K562 (cell line): ENCODE results near the gene ANO4.

Source experiments
- GTF2F1 ChIP-seq: IDR thresholded peaks from 2 replicates; pipeline ENCODE4 v1.6.1; 2011; ENCODE audit warnings: low read depth, low read length, improper control_type of control experiment
- MAX ChIP-seq: sonication (generic); formaldehyde crosslinking; IDR thresholded peaks from 2 replicates; pipeline ENCODE4 v1.9.0; 2022; ENCODE audit warnings: mild to moderate bottlenecking, missing genetic modification reagents
- MAZ ChIP-seq, 2 experiments: fragments of 450-650 bp in 1 of 2; sonication (generic) in 1 of 2; formaldehyde crosslinking; IDR thresholded peaks in 1 of 2; conservative IDR thresholded peaks in 1 of 2; 2 replicates each; pipeline versions ENCODE4 v1.4.0 to v1.5.0; 2020; ENCODE audit warnings: mild to moderate bottlenecking in 1 of 2, missing genetic modification reagents in 1 of 2
- NCOA6 ChIP-seq: fragments of 450-650 bp; IDR thresholded peaks from 2 replicates; pipeline ENCODE4 v1.6.1; 2017; ENCODE audit warnings: mild to moderate bottlenecking
- NFE2L1 ChIP-seq: fragments of 450-650 bp; IDR thresholded peaks from 2 replicates; pipeline ENCODE4 v1.6.1; 2016; ENCODE audit warnings: missing genetic modification characterization, low read depth, mild to moderate bottlenecking, missing compliant biosample characterization, moderate library complexity, borderline replicate concordance
- SAP30 ChIP-seq: fragments of 200-600 bp; sonication (generic); IDR thresholded peaks from 2 replicates; pipeline ENCODE4 v1.6.1; 2012; ENCODE audit warnings: borderline replicate concordance, low read depth, mild to moderate bottlenecking, moderate library complexity, low read length, control low read depth, inconsistent platforms; ENCODE audit not compliant: insufficient read depth, poor library complexity, severe bottlenecking
- ZNF212 ChIP-seq: fragments of 450-650 bp; formaldehyde crosslinking; IDR thresholded peaks from 2 replicates; pipeline ENCODE4 v1.4.0; 2020; ENCODE audit warnings: mild to moderate bottlenecking
- ZNF785 ChIP-seq: fragments of 250-450 bp; sonication (Bioruptor Pico); IDR thresholded peaks from 2 replicates; pipeline ENCODE4 v1.4.0; 2020; ENCODE audit warnings: mild to moderate bottlenecking
- TF ChIP-seq, protein P1 (sequence below), 3 experiments: IDR thresholded peaks in 2 of 3; conservative IDR thresholded peaks in 1 of 3; 2 replicates each; pipeline ENCODE4 v1.5.1; 2011 to 2012; ENCODE audit warnings: low read length in 3 of 3, mild to moderate bottlenecking in 3 of 3, control low read depth in 2 of 3, improper control_type of control experiment in 1 of 3, inconsistent platforms in 1 of 3, low read depth in 1 of 3, mixed read lengths in 1 of 3, moderate library complexity in 1 of 3; ENCODE audit not compliant: insufficient read depth in 2 of 3
- TF ChIP-seq, protein P2 (sequence below): sonication (generic); formaldehyde crosslinking; IDR thresholded peaks from 2 replicates; pipeline ENCODE4 v1.8.1; 2022; ENCODE audit warnings: missing genetic modification reagents

GRCh38 chr12:100778967-100779590 lies 15.5 kb upstream of the ANO4 start:
- TF ChIP-seq, protein P1, sequence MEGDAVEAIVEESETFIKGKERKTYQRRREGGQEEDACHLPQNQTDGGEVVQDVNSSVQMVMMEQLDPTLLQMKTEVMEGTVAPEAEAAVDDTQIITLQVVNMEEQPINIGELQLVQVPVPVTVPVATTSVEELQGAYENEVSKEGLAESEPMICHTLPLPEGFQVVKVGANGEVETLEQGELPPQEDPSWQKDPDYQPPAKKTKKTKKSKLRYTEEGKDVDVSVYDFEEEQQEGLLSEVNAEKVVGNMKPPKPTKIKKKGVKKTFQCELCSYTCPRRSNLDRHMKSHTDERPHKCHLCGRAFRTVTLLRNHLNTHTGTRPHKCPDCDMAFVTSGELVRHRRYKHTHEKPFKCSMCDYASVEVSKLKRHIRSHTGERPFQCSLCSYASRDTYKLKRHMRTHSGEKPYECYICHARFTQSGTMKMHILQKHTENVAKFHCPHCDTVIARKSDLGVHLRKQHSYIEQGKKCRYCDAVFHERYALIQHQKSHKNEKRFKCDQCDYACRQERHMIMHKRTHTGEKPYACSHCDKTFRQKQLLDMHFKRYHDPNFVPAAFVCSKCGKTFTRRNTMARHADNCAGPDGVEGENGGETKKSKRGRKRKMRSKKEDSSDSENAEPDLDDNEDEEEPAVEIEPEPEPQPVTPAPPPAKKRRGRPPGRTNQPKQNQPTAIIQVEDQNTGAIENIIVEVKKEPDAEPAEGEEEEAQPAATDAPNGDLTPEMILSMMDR (IDR thresholded peaks at IDR 0.05 in 2 of 3, conservative IDR thresholded peaks at IDR 0.05 in 1 of 3; ENCODE audit: insufficient read depth in 2 of 3, low read depth in 1 of 3, low read length in 3 of 3) = no peak
- TF ChIP-seq MAX (CRISPR knock-in tag) (no peak), NFE2L1 (tag) (no peak), ZNF212 (no peak), SAP30 (no peak), NCOA6 (no peak), ZNF785 (CRISPR knock-in tag) (no peak), GTF2F1 (no peak), MAZ (CRISPR knock-in tag; conservative IDR thresholded peaks at IDR 0.05 in 1 of 2, IDR thresholded peaks at IDR 0.05 in 1 of 2) (no peak)
- TF ChIP-seq, protein P2, sequence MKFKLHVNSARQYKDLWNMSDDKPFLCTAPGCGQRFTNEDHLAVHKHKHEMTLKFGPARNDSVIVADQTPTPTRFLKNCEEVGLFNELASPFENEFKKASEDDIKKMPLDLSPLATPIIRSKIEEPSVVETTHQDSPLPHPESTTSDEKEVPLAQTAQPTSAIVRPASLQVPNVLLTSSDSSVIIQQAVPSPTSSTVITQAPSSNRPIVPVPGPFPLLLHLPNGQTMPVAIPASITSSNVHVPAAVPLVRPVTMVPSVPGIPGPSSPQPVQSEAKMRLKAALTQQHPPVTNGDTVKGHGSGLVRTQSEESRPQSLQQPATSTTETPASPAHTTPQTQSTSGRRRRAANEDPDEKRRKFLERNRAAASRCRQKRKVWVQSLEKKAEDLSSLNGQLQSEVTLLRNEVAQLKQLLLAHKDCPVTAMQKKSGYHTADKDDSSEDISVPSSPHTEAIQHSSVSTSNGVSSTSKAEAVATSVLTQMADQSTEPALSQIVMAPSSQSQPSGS (CRISPR knock-in tag) = no peak
